ENCODE results near the gene NKD1.

DNA sequence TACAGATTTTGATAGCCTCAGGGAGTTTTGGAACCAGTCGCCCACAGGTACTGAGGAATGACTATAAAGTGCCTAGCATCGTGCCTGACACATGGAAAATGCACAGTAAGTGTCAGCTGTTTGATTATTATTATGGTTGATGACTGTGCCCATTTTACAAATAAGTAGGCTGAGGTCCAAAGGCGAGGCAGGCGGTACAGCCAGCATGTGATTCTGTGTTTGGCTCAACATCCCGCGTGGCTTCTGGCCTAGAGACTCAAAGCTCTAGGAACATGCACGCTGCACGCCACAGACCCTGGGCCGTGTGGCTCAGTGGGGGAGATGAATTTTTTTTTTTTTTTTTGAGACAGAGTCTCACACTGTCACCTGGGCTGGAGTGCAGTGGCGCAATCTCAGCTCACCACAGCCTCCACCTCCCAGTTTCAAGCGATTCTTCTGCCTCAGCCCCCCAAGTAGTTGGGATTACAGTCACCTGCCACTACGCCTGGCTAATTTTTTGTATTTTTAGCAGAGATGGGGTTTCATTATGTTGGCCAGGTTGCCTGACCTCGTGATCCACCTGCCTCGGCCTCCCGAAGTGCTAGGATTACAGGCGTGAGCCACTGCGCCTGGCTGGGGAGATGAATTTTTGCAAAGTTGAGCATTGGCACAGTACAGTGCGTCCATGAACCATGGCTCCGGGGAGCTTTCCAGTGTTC lies 57.7 kb downstream of the NKD1 start:
- TF ChIP-seq, protein P1, sequence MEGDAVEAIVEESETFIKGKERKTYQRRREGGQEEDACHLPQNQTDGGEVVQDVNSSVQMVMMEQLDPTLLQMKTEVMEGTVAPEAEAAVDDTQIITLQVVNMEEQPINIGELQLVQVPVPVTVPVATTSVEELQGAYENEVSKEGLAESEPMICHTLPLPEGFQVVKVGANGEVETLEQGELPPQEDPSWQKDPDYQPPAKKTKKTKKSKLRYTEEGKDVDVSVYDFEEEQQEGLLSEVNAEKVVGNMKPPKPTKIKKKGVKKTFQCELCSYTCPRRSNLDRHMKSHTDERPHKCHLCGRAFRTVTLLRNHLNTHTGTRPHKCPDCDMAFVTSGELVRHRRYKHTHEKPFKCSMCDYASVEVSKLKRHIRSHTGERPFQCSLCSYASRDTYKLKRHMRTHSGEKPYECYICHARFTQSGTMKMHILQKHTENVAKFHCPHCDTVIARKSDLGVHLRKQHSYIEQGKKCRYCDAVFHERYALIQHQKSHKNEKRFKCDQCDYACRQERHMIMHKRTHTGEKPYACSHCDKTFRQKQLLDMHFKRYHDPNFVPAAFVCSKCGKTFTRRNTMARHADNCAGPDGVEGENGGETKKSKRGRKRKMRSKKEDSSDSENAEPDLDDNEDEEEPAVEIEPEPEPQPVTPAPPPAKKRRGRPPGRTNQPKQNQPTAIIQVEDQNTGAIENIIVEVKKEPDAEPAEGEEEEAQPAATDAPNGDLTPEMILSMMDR (IDR thresholded peaks at IDR 0.05 in 2 of 3, conservative IDR thresholded peaks at IDR 0.05 in 1 of 3; ENCODE audit: borderline replicate concordance in 1 of 3, insufficient read depth in 1 of 3, low read depth in 2 of 3, low read length in 2 of 3), result no peak
- TF ChIP-seq, protein P2, sequence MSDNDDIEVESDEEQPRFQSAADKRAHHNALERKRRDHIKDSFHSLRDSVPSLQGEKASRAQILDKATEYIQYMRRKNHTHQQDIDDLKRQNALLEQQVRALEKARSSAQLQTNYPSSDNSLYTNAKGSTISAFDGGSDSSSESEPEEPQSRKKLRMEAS (IDR thresholded peaks at IDR 0.05), result no peak
- TF ChIP-seq SP1 (IDR thresholded peaks at IDR 0.05; ENCODE audit: low read depth), result no peak
